ENCODE data around the gene ULK1. TPM values are rescaled to one million over a fixed set of nuclear protein-coding genes. Genes with fewer than 3 reads are reported as not detected.

The ULK1 gene
- total RNA-seq, 1 donor from 2014 or later: 56.1 TPM

DNA sequence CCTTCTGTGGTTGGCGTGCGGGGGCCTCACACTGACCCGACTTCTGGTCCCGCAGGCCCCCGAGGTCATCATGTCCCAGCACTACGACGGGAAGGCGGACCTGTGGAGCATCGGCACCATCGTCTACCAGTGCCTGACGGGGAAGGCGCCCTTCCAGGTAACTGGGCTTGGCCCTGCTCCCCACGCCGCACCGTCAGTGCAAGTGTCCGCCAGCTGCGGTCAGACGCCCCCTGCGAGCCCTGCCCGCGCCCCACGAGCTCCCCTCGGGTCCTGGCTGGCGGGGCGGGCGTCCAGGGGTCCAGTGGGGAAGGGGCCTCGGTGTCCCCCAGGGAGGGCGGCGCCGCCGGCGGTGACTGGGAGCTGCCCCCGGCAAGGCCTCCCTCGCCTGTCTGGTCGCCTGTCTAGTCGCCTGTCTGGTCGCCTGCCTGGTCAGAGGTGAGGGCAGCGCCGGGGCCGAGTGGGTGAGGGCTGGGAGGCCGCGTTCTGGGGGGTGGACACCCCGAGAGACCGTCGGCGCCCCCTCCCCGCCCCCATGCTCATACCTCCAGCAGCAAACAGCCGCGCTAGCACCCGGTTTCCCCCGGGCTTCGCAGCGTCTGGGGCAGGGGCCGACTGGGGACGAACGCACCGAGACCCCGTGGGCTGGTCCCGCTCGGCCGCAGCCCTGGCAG, 14.8 kb downstream of the ULK1 start:
- Mint-ChIP-seq H3K4me1 (ENCODE audit: low read depth) (peaks cover 34% of the 10 kb centered on the region), H3K27me3 (ENCODE audit: low read depth) (no peaks in the 10 kb centered on the region), H3K27ac (ENCODE audit: unreplicated experiment) (no peak overlapping the region), H3K9me3 (ENCODE audit: low read depth) (no peaks in the 10 kb centered on the region), H3K4me3 (ENCODE audit: unreplicated experiment) (no peak overlapping the region), H3K36me3 (ENCODE audit: low read depth) (peaks cover 6% of the 10 kb centered on the region)
- TF ChIP-seq, protein P1, sequence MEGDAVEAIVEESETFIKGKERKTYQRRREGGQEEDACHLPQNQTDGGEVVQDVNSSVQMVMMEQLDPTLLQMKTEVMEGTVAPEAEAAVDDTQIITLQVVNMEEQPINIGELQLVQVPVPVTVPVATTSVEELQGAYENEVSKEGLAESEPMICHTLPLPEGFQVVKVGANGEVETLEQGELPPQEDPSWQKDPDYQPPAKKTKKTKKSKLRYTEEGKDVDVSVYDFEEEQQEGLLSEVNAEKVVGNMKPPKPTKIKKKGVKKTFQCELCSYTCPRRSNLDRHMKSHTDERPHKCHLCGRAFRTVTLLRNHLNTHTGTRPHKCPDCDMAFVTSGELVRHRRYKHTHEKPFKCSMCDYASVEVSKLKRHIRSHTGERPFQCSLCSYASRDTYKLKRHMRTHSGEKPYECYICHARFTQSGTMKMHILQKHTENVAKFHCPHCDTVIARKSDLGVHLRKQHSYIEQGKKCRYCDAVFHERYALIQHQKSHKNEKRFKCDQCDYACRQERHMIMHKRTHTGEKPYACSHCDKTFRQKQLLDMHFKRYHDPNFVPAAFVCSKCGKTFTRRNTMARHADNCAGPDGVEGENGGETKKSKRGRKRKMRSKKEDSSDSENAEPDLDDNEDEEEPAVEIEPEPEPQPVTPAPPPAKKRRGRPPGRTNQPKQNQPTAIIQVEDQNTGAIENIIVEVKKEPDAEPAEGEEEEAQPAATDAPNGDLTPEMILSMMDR (IDR thresholded peaks at IDR 0.05): no peak
- peak; percentile 92 for DNase-seq (ENCODE audit: low spot score)

DNA sequence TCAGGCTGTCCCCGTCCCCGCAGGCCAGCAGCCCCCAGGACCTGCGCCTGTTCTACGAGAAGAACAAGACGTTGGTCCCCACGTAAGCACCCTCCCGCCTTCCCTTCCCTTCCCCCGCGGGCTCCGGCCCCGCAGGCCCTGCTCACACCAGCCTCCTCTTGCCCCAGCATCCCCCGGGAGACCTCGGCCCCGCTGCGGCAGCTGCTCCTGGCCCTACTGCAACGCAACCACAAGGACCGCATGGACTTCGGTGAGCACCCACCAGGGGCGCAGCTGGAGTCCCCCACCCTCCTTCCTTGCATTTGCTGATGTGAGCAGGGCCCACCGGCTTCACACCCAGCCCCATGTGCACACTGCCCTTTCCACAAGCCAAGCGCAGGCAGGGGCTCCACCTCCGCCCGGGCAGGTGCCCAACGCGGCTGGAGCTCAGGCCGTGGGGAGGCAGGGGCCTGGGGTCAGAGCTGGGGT, 15.4 kb downstream of the ULK1 start:
- TF ChIP-seq, protein P1 (IDR thresholded peaks at IDR 0.05): no peak
- Mint-ChIP-seq H3K4me1 (ENCODE audit: low read depth) (peaks cover 34% of the 10 kb centered on the region), H3K9me3 (ENCODE audit: low read depth) (no peaks in the 10 kb centered on the region), H3K4me3 (ENCODE audit: unreplicated experiment) (no peak overlapping the region), H3K27ac (ENCODE audit: unreplicated experiment) (no peak overlapping the region), H3K36me3 (ENCODE audit: low read depth) (peaks cover 8% of the 10 kb centered on the region), H3K27me3 (ENCODE audit: low read depth) (no peaks in the 10 kb centered on the region)
- peak; percentile 92 for DNase-seq (ENCODE audit: low spot score)

DNA sequence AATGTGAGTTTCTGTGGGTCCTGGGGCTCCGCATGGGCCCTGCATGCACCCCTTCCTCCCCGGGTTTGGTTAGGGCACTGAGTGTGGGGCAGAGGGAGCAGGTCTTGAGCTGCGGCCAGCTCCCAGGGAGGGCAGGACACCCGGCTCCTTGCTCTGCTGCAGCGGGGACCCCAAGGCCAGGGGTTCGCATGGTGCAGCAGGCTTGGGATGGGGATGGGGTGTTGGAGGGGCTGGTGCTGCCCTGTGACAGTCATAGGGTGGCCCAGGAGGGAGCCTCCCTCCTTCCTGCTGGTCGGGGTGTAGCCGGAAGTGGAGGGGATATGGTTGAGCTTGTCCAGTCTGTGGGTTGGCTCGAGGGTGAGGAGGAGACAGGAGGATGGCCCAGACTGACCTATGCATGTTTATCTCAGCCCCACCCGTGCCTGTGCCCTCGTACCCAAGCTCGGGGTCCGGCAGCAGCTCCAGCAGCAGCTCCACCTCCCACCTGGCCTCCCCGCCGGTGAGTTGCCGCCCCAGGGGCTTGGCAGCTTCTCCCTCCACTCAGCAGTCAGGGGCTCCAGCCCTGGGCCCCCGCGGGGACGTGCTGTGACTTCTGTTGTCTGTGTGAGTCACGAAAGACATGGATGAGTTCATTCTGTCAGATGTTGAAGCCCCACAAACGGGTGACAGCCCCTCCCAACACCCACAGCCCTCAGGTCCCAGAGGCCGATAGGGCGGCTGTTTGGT, 16.0 kb downstream of the ULK1 start:
- TF ChIP-seq, protein P1 (IDR thresholded peaks at IDR 0.05): no peak
- no peak for DNase-seq (ENCODE audit: low spot score)
- Mint-ChIP-seq H3K4me1 (ENCODE audit: low read depth) (peaks cover 34% of the 10 kb centered on the region), H3K27ac (ENCODE audit: unreplicated experiment) (peak overlapping the region; percentile 27), H3K36me3 (ENCODE audit: low read depth) (peaks cover 9% of the 10 kb centered on the region), H3K4me3 (ENCODE audit: unreplicated experiment) (no peak overlapping the region), H3K27me3 (ENCODE audit: low read depth) (no peaks in the 10 kb centered on the region), H3K9me3 (ENCODE audit: low read depth) (no peaks in the 10 kb centered on the region)

DNA sequence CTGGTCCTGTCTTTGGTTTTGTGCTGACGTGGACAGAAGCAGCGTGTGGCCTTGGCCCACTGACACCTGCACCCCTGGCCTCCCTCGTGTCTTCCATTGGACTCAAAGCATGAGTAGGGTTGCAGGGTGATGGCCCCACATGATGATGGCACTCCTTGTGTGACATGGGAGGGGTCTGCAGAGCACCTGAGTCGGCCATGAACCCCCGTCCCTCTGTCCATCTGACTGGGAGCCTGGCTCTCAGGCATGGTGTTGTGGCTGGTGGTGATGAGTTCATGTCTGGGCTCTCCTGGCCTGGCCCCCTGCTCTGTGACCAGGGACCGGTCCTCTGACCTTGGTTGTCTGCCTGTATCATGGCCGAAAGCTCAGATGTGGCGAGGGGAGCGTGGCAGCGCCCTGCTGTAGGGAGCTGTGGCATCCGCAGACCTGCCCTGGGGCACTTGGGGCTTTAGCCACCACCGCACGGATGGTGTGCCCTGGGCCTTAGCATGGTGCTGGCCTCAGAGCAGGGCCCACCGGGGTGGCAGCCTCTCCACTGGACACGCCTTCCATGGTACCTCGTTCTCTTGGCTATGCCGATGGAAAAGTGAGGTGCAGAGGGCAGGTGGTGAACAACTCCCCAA, 16.7 kb downstream of the ULK1 start:
- no peak overlapping the region for H3K4me3 Mint-ChIP-seq (ENCODE audit: unreplicated experiment)
- H3K4me1 Mint-ChIP-seq (ENCODE audit: low read depth): peaks cover 34% of the 10 kb centered on the region

More for the DNA sequence above, 16.7 kb downstream of the ULK1 start:
- DNase-seq (ENCODE audit: low spot score): no peak
- Mint-ChIP-seq H3K36me3 (ENCODE audit: low read depth) (peaks cover 9% of the 10 kb centered on the region), H3K27ac (ENCODE audit: unreplicated experiment) (peak overlapping the region; percentile 27), H3K9me3 (ENCODE audit: low read depth) (no peaks in the 10 kb centered on the region), H3K27me3 (ENCODE audit: low read depth) (no peaks in the 10 kb centered on the region)
- TF ChIP-seq, protein P1 (IDR thresholded peaks at IDR 0.05): no peak
